ENCODE data around the gene TTC19. TPM values are rescaled to one million over a fixed set of nuclear protein-coding genes. Genes with fewer than 3 reads are reported as not detected.
"Not testable (repeated sequence)": the region's sequence is repeated elsewhere in the genome, so short reads cannot be mapped to it uniquely, and the experiment has no call there.

The TTC19 gene
- total and polyA plus RNA-seq, 4 donors: 12.4 to 32.4 (median 22.1) TPM

DNA sequence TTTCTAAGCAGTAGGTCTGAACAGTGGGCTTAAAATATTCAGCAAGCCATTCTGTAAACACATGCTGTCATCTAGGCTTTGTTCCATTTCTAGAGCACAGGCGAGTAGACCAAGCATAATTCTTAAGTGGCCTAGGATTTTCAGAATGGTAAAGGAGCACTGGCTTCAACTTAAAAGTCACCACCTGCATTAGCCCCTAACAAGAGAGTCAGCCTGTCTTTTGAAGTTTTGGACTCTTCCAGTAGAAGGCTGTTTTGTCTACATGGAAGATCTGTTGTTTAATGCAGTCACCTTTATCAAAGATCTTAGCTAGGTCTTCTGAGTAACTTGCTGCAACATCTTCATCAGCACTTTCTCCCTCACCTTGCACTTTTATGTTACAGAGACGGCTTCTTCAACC lies 36.6 kb downstream of the TTC19 start:
- H3K4me3 ChIP-seq (ENCODE audit: low read length in 2 of 2): no peak overlapping the region
- WGBS, 2 donors: 81 to 93% methylated on average over 2 of the region's 2 CpGs
- DNase-seq: no peak
- intact Hi-C loops (cut with DNase I): no loop called here
- H3K27ac ChIP-seq (ENCODE audit: low read depth in 1 of 2, low read length in 2 of 2): no peak overlapping the region
- H3K9me3 ChIP-seq (ENCODE audit: control insufficient read depth, low read length): no peaks in the 10 kb centered on the region
- peaks cover 10 to 11% of the 10 kb centered on the region in 2 donors for H3K36me3 ChIP-seq (ENCODE audit: control insufficient read depth in 1 of 2, insufficient read depth in 2 of 2, low read length in 1 of 2)
- H3K27me3 ChIP-seq (ENCODE audit: control insufficient read depth in 1 of 2, insufficient read depth in 2 of 2, low read length in 1 of 2): no peaks in the 10 kb centered on the region
- no peaks in the 10 kb centered on the region for H3K4me1 ChIP-seq (ENCODE audit: control insufficient read depth in 1 of 2, insufficient read depth in 2 of 2, low read length in 2 of 2)
- ATAC-seq (ENCODE audit: low FRiP score): no peak

DNA sequence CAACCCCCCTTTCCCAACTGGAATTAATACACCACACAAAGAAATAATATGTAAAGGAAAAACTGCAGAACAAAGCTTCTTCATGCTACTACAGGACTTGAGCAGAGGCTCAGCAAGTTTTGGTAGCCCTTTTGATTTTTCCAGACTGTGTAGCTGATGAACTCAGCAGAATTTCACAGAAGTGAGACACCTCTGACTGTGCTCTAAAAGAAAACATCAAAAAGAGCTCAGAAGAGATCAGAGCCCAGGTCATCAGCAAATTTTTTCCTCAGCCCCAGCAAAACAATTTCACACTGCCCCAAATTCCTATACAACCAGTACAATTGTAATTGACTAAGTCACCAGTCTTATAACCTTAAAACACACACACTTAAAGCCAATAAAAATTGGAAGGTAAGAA lies 38.0 kb downstream of the TTC19 start:
- no peak for DNase-seq
- Histone ChIP-seq H3K4me3 (ENCODE audit: low read length in 2 of 2) (no peak overlapping the region), H3K9me3 (ENCODE audit: control insufficient read depth, low read length) (no peaks in the 10 kb centered on the region), H3K27ac (ENCODE audit: low read depth in 1 of 2, low read length in 2 of 2) (no peak overlapping the region), H3K4me1 (ENCODE audit: control insufficient read depth in 1 of 2, insufficient read depth in 2 of 2, low read length in 2 of 2) (no peaks in the 10 kb centered on the region), H3K36me3 (ENCODE audit: control insufficient read depth in 1 of 2, insufficient read depth in 2 of 2, low read length in 1 of 2) (peaks cover 9 to 11% of the 10 kb centered on the region in 2 donors), H3K27me3 (ENCODE audit: control insufficient read depth in 1 of 2, insufficient read depth in 2 of 2, low read length in 1 of 2) (no peaks in the 10 kb centered on the region)
- no peak for ATAC-seq (ENCODE audit: low FRiP score)
- intact Hi-C loops (cut with DNase I): no loop called here

DNA sequence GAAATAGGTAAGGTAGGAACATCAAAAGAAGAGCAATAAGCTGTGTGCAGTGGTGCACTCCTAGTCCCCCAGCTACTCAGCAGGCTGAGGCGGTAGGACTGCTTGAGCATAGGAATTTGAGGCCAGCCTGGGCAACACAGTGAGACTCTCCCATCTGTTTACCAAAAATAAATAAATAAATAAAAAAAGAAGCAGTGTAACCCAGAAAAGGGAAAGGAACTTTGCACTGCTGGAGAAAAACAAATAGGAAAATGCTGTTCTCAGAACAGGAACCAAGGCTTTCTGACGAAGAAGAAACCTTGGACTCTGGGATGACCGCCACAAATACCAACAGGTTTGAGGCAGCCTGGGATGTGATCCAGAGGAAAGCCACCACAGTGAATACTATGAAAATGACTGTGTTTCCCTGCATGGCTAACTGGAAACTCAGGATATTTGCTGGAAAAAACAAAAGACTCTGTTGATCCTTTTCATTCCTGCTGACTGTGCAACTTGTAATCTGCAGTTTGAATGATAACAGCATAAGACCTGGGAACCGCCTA lies 41.2 kb downstream of the TTC19 start:
- no peaks in the 10 kb centered on the region for H3K4me1 ChIP-seq (ENCODE audit: control insufficient read depth in 1 of 2, insufficient read depth in 2 of 2, low read length in 2 of 2)
- peaks cover 13 to 15% of the 10 kb centered on the region in 2 donors for H3K36me3 ChIP-seq (ENCODE audit: control insufficient read depth in 1 of 2, insufficient read depth in 2 of 2, low read length in 1 of 2)
- intact Hi-C loops (cut with DNase I): no loop called here
- H3K9me3 ChIP-seq (ENCODE audit: control insufficient read depth, low read length): no peaks in the 10 kb centered on the region
- DNase-seq: peak in 1 of 2 donors; percentile 52
- no peak overlapping the region for H3K27ac ChIP-seq (ENCODE audit: low read depth in 1 of 2, low read length in 2 of 2)
- ATAC-seq (ENCODE audit: low FRiP score): no peak
- no peak overlapping the region for H3K4me3 ChIP-seq (ENCODE audit: low read length in 2 of 2)
- H3K27me3 ChIP-seq (ENCODE audit: control insufficient read depth in 1 of 2, insufficient read depth in 2 of 2, low read length in 1 of 2): no peaks in the 10 kb centered on the region
- WGBS, 2 donors: 52 to 55% methylated on average over 4 of the region's 4 CpGs

DNA sequence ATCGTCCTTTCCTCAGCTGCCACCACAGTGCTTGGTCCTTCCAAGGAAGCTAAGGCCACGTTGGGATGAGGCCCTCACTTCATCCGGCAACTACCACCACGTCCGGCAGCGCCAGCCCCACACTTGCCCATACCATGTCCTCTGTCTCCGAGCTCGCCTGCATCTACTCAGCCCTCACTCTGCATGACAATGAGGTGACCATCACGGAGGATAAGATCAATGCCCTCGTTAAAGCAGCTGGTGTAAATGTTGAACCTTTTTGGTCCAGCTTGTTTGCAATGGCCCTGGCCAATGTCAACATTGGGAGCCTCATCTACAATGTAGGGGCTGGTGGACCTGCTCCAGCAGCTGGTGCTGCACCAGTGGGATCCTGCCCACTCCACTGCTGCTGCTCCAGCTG lies 44.9 kb downstream of the TTC19 start:
- no peaks in the 10 kb centered on the region for H3K9me3 ChIP-seq (ENCODE audit: control insufficient read depth, low read length)
- H3K27me3 ChIP-seq (ENCODE audit: control insufficient read depth in 1 of 2, insufficient read depth in 2 of 2, low read length in 1 of 2): no peaks in the 10 kb centered on the region
- DNase-seq: no peak
- intact Hi-C loops (cut with DNase I): no loop called here
- peaks cover 14% of the 10 kb centered on the region in 2 donors for H3K36me3 ChIP-seq (ENCODE audit: control insufficient read depth in 1 of 2, insufficient read depth in 2 of 2, low read length in 1 of 2)
- H3K4me3 ChIP-seq (ENCODE audit: low read length in 2 of 2): no peak overlapping the region
- no peak for ATAC-seq (ENCODE audit: low FRiP score)
- H3K4me1 ChIP-seq (ENCODE audit: control insufficient read depth in 1 of 2, insufficient read depth in 2 of 2, low read length in 2 of 2): no peaks in the 10 kb centered on the region
- H3K27ac ChIP-seq (ENCODE audit: low read depth in 1 of 2, low read length in 2 of 2): no peak overlapping the region
- WGBS, 2 donors: 81 to 83% methylated on average over 10 of the region's 10 CpGs

DNA sequence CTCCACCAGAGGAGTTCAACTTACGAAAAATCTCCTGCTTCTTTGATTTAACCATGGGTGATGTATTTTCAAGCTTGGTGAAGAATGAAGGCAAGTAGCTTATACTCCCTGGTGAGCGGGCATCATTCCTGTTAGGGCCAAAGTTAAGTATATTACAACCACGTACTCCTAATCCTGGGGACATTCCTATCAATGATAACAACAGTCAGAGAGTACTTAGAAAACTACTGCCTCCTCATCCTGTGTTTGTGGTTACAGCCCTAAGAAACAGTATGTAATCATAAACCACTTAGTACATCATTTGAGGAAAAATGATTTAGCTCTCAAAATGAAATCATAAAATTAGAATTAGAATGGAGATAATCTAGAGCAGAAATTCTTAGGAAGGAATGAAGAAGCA lies 47.3 kb downstream of the TTC19 start:
- H3K27ac ChIP-seq (ENCODE audit: low read depth in 1 of 2, low read length in 2 of 2): no peak overlapping the region
- no peak overlapping the region for H3K4me3 ChIP-seq (ENCODE audit: low read length in 2 of 2)
- DNase-seq: no peak
- WGBS, 2 donors: 92 to 96% methylated on average over 3 of the region's 3 CpGs
- ATAC-seq (ENCODE audit: low FRiP score): no peak
- no peaks in the 10 kb centered on the region for H3K27me3 ChIP-seq (ENCODE audit: control insufficient read depth in 1 of 2, insufficient read depth in 2 of 2, low read length in 1 of 2)
- intact Hi-C loops (cut with DNase I): no loop called here
- H3K9me3 ChIP-seq (ENCODE audit: control insufficient read depth, low read length): no peaks in the 10 kb centered on the region
- H3K4me1 ChIP-seq (ENCODE audit: control insufficient read depth in 1 of 2, insufficient read depth in 2 of 2, low read length in 2 of 2): no peaks in the 10 kb centered on the region
- H3K36me3 ChIP-seq (ENCODE audit: control insufficient read depth in 1 of 2, insufficient read depth in 2 of 2, low read length in 1 of 2): peaks cover 14% of the 10 kb centered on the region in 2 donors

DNA sequence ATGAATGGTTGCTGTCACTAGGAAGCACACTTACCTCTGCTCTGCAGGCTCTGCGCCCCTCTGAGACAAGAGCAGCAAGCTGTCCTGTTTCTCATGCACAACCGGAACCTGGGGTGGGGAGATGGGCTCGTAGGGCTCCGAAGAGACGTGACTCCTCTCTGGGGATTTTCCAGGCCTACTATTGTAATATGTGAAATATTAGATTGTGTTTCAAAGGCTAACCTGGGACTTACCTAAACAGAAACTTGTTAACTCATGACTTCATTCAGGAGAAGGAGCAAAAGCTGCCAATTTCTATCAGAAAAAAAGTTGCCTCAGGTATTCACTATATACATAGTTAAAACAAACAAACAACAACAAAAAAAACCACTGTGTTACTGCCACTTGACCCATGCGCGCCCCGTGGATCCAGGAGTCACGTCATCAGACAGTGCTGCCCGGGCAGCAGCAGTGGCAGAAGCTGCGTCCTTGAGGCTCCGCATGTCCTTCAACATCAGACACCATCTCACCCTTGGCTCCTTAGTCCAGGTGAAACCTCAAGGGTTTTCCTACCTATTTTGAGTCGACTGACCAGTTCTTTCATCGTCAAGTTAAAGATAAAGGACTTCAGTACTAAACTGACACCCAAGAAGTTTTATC lies 49.3 kb downstream of the TTC19 start:
- Histone ChIP-seq H3K27ac (ENCODE audit: low read depth in 1 of 2, low read length in 2 of 2) (no peak overlapping the region), H3K36me3 (ENCODE audit: control insufficient read depth in 1 of 2, insufficient read depth in 2 of 2, low read length in 1 of 2) (peaks cover 7 to 11% of the 10 kb centered on the region in 2 donors), H3K4me1 (ENCODE audit: control insufficient read depth in 1 of 2, insufficient read depth in 2 of 2, low read length in 2 of 2) (no peaks in the 10 kb centered on the region), H3K9me3 (ENCODE audit: control insufficient read depth, low read length) (no peaks in the 10 kb centered on the region), H3K4me3 (ENCODE audit: low read length in 2 of 2) (no peak overlapping the region), H3K27me3 (ENCODE audit: control insufficient read depth in 1 of 2, insufficient read depth in 2 of 2, low read length in 1 of 2) (no peaks in the 10 kb centered on the region)
- 83 to 90% methylated on average over 14 of the region's 14 CpGs for WGBS, 2 donors
- ATAC-seq (ENCODE audit: low FRiP score) (no peak), DNase-seq (no peak)
- intact Hi-C loops (cut with DNase I): no loop called here

DNA sequence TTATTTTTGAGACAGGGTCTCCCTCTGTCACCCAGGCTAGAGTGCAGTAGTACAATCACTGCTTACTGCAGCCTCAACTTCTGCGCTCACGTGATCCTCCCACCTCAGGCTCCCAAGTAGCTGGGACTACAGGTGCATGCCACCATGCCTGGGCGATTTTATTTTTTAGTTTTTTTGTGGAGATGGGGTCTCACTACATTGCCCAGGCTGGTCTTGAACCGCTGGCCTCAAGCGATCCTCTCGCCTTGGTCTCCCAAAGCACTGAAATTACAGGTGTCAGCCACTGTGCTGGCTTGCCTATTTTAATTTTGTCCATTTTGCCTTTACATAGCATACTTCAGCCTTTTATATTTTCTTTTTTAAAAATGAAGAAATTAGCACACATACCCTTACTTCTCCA lies 51.2 kb downstream of the TTC19 start:
- no peaks in the 10 kb centered on the region for H3K9me3 ChIP-seq (ENCODE audit: control insufficient read depth, low read length)
- H3K27ac ChIP-seq (ENCODE audit: low read depth in 1 of 2, low read length in 2 of 2): no peak overlapping the region
- no peaks in the 10 kb centered on the region for H3K4me1 ChIP-seq (ENCODE audit: control insufficient read depth in 1 of 2, insufficient read depth in 2 of 2, low read length in 2 of 2)
- WGBS, 2 donors: 95 to 98% methylated on average over 6 of the region's 6 CpGs
- H3K27me3 ChIP-seq (ENCODE audit: control insufficient read depth in 1 of 2, insufficient read depth in 2 of 2, low read length in 1 of 2): no peaks in the 10 kb centered on the region
- no peak for DNase-seq
- ATAC-seq (ENCODE audit: low FRiP score): no peak
- intact Hi-C loops (cut with DNase I): no loop called here
- H3K36me3 ChIP-seq (ENCODE audit: control insufficient read depth in 1 of 2, insufficient read depth in 2 of 2, low read length in 1 of 2): peaks cover 6 to 12% of the 10 kb centered on the region in 2 donors
- no peak overlapping the region for H3K4me3 ChIP-seq (ENCODE audit: low read length in 2 of 2)

DNA sequence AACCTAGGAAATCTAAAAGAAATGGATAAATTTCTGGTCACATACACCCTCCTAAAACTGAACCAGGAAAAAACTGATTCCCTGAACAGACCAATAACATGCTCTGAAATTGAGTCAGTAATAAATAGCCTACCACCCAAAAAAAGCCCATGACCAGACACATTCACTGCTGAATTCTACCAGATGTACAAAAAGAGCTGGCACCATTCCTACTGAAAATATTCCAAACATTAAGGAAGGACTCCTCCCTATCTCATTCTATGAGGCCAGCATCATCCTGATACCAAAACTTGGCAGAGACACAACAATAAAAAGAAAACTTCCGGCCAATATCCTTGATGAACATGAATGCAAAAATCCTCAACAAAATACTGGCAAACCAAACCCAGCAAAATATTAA lies 52.9 kb downstream of the TTC19 start:
- ATAC-seq (ENCODE audit: low FRiP score) (no peak), DNase-seq (no peak)
- H3K9me3 ChIP-seq (ENCODE audit: control insufficient read depth, low read length): no peaks in the 10 kb centered on the region
- 87 to 94% methylated on average over 1 of the region's 1 CpG for WGBS, 2 donors
- no peaks in the 10 kb centered on the region for H3K4me1 ChIP-seq (ENCODE audit: control insufficient read depth in 1 of 2, insufficient read depth in 2 of 2, low read length in 2 of 2)
- H3K27me3 ChIP-seq (ENCODE audit: control insufficient read depth in 1 of 2, insufficient read depth in 2 of 2, low read length in 1 of 2): no peaks in the 10 kb centered on the region
- H3K36me3 ChIP-seq (ENCODE audit: control insufficient read depth in 1 of 2, insufficient read depth in 2 of 2, low read length in 1 of 2): peaks cover 5 to 6% of the 10 kb centered on the region in 2 donors
- H3K27ac ChIP-seq (ENCODE audit: low read depth in 1 of 2, low read length in 2 of 2): no peak overlapping the region
- intact Hi-C loops (cut with DNase I): no loop called here
- H3K4me3 ChIP-seq (ENCODE audit: low read length in 2 of 2): no peak overlapping the region

DNA sequence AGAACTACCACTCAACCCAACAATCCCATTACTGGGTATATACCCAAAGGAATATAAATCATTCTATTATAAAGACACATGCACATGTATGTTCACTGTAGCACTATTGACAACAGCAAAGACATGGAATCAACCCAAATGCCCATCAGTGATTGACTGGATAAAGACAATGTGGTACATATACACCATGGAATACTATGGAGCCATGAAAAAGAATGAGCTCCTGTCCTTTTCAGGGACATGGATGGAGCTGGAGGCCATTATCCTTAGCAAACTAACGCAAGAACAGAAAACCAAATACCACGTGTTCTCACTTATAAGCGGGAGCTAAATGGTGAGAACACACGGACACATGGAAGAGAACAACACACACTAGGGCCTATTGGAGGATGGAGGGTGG lies 55.5 kb downstream of the TTC19 start:
- ATAC-seq (ENCODE audit: low FRiP score); H3K27ac ChIP-seq (ENCODE audit: low read depth in 1 of 2, low read length in 2 of 2); DNase-seq; H3K9me3 ChIP-seq (ENCODE audit: control insufficient read depth, low read length); H3K4me3 ChIP-seq (ENCODE audit: low read length in 2 of 2); H3K4me1 ChIP-seq (ENCODE audit: control insufficient read depth in 1 of 2, insufficient read depth in 2 of 2, low read length in 2 of 2); H3K27me3 ChIP-seq (ENCODE audit: control insufficient read depth in 1 of 2, insufficient read depth in 2 of 2, low read length in 1 of 2); H3K36me3 ChIP-seq (ENCODE audit: control insufficient read depth in 1 of 2, insufficient read depth in 2 of 2, low read length in 1 of 2); intact Hi-C loops (cut with DNase I): not testable (repeated sequence)
- 74 to 86% methylated on average over 4 of the region's 4 CpGs for WGBS, 2 donors

Measured in aorta (tissue), 5 donors.